Endothelial cell of umbilical vein (primary cell): Measurements from ENCODE around the gene TFPI2.

Experiments used
- CTCF ChIP-seq, 2 donors: IDR thresholded peaks; 1 replicate in 1 of 2; 2 replicates in 1 of 2; pipeline ENCODE4 v1.5.1; 2011; ENCODE audit warnings: low read length in 2 of 2, mild to moderate bottlenecking in 2 of 2, moderate library complexity in 2 of 2, control low read depth in 1 of 2, inconsistent platforms in 1 of 2, low read depth in 1 of 2; ENCODE audit not compliant: insufficient read depth in 1 of 2; ENCODE audit errors: extremely low read depth in 1 of 2
- EZH2 ChIP-seq: IDR thresholded peaks from 2 replicates; pipeline ENCODE4 v1.6.1; 2012; ENCODE audit warnings: borderline replicate concordance, low read depth, mild to moderate bottlenecking, moderate library complexity, low read length, inconsistent platforms; ENCODE audit not compliant: severe bottlenecking
- GATA2 ChIP-seq: IDR thresholded peaks from 2 replicates; pipeline ENCODE4 v1.7.0; 2011; ENCODE audit warnings: low read depth, mild to moderate bottlenecking, moderate library complexity, mixed read lengths, low read length; ENCODE audit not compliant: insufficient read length, insufficient read depth
- POLR2A ChIP-seq: IDR thresholded peaks from 2 replicates; pipeline ENCODE4 v1.6.1; 2012; ENCODE audit warnings: low read depth, mild to moderate bottlenecking, control low read depth, low read length
- POLR2AphosphoS5 ChIP-seq: IDR thresholded peaks from 2 replicates; pipeline ENCODE4 v1.6.1; 2012; ENCODE audit warnings: low read depth, mild to moderate bottlenecking, control low read depth, low read length, moderate library complexity; ENCODE audit not compliant: insufficient read depth

GRCh38 chr7:93856323-93856722, 34.2 kb downstream of the TFPI2 start:
- TF ChIP-seq CTCF (IDR thresholded peaks at IDR 0.05; ENCODE audit: extremely low read depth in 1 of 2, insufficient read depth in 1 of 2, low read depth in 1 of 2, low read length in 2 of 2), result no peak
- peak; percentile 84 for TF ChIP-seq GATA2
- TF ChIP-seq POLR2A, result no peak
- no peak for TF ChIP-seq POLR2AphosphoS5
- TF ChIP-seq EZH2, result no peak
